ENCODE results near the gene PLA2G4C.

PLA2G4C gene

GRCh38 chr19:48033604-48034003 is 77.0 kb downstream of the PLA2G4C start:
- TF ChIP-seq EZH2phosphoT487 (conservative IDR thresholded peaks at IDR 0.05; ENCODE audit: low read length), result no peak
- no peak for TF ChIP-seq CTCF (IDR thresholded peaks at IDR 0.05; ENCODE audit: insufficient read depth, low read length, poor library complexity, severe bottlenecking)
- no peaks in the 10 kb centered on the region for H3K36me3 ChIP-seq (ENCODE audit: low read length)
- no peak overlapping the region for H3K27ac ChIP-seq (ENCODE audit: low read depth, low read length)
- H3K9me2 ChIP-seq (replicated peaks; ENCODE audit: insufficient read depth, low read length), result no peaks in the 10 kb centered on the region
- peaks cover 7% of the 10 kb centered on the region; the same call in 1 of the 2 replicates for H3K9me3 ChIP-seq (ENCODE audit: insufficient read depth, low read length)
- no peak overlapping the region for H3K9ac ChIP-seq (ENCODE audit: low read length)
- no peak overlapping the region for H3K4me3 ChIP-seq (ENCODE audit: insufficient read depth, low read length, poor library complexity, severe bottlenecking)
- no peaks in the 10 kb centered on the region for H3K27me3 ChIP-seq (ENCODE audit: low read length)
- no peaks in the 10 kb centered on the region for H4K20me1 ChIP-seq (ENCODE audit: low read depth, low read length)
- no peaks in the 10 kb centered on the region for H3K79me2 ChIP-seq (ENCODE audit: insufficient read depth, low read length)
- no peaks in the 10 kb centered on the region for H3F3A ChIP-seq (ENCODE audit: insufficient read depth)
- H2AFZ ChIP-seq (ENCODE audit: low read depth, low read length, severe bottlenecking), result no peak overlapping the region
- H3K4me2 ChIP-seq (ENCODE audit: low read depth, low read length, poor library complexity, severe bottlenecking), result no peak overlapping the region

- TF ChIP-seq CTCF (IDR thresholded peaks at IDR 0.05; ENCODE audit: insufficient read depth, low read length, poor library complexity, severe bottlenecking), result no peak
- no peak for TF ChIP-seq EZH2phosphoT487 (conservative IDR thresholded peaks at IDR 0.05; ENCODE audit: low read length)
- H3K36me3 ChIP-seq (ENCODE audit: low read length), result no peaks in the 10 kb centered on the region
- no peaks in the 10 kb centered on the region for H3F3A ChIP-seq (ENCODE audit: insufficient read depth)
- no peaks in the 10 kb centered on the region for H4K20me1 ChIP-seq (ENCODE audit: low read depth, low read length)
- H2AFZ ChIP-seq (ENCODE audit: low read depth, low read length, severe bottlenecking), result no peak overlapping the region
- no peaks in the 10 kb centered on the region for H3K27me3 ChIP-seq (ENCODE audit: low read length)
- H3K79me2 ChIP-seq (ENCODE audit: insufficient read depth, low read length), result no peaks in the 10 kb centered on the region
- no peak overlapping the region for H3K4me2 ChIP-seq (ENCODE audit: low read depth, low read length, poor library complexity, severe bottlenecking)
- no peaks in the 10 kb centered on the region for H3K9me2 ChIP-seq (replicated peaks; ENCODE audit: insufficient read depth, low read length)
- H3K4me3 ChIP-seq (ENCODE audit: insufficient read depth, low read length, poor library complexity, severe bottlenecking), result no peak overlapping the region
- no peak overlapping the region for H3K9ac ChIP-seq (ENCODE audit: low read length)
- H3K9me3 ChIP-seq (ENCODE audit: insufficient read depth, low read length), result no peaks in the 10 kb centered on the region
- no peak overlapping the region for H3K27ac ChIP-seq (ENCODE audit: low read depth, low read length)
These were observed 80.5 kb downstream of the PLA2G4C start for GRCh38 chr19:48030073-48030472.

- H3K9ac ChIP-seq (ENCODE audit: low read length), result no peak overlapping the region
- no peak overlapping the region for H3K27ac ChIP-seq (ENCODE audit: low read depth, low read length)
- H3K9me3 ChIP-seq (ENCODE audit: insufficient read depth, low read length), result no peaks in the 10 kb centered on the region
- H4K20me1 ChIP-seq (ENCODE audit: low read depth, low read length), result no peaks in the 10 kb centered on the region
- no peaks in the 10 kb centered on the region for H3K27me3 ChIP-seq (ENCODE audit: low read length)
- no peak for TF ChIP-seq CTCF (IDR thresholded peaks at IDR 0.05; ENCODE audit: insufficient read depth, low read length, poor library complexity, severe bottlenecking)
- no peak for TF ChIP-seq EZH2phosphoT487 (conservative IDR thresholded peaks at IDR 0.05; ENCODE audit: low read length)
- H2AFZ ChIP-seq (ENCODE audit: low read depth, low read length, severe bottlenecking), result no peak overlapping the region
- no peak overlapping the region for H3K4me3 ChIP-seq (ENCODE audit: insufficient read depth, low read length, poor library complexity, severe bottlenecking)
- H3K79me2 ChIP-seq (ENCODE audit: insufficient read depth, low read length), result no peaks in the 10 kb centered on the region
- H3K4me2 ChIP-seq (ENCODE audit: low read depth, low read length, poor library complexity, severe bottlenecking), result no peak overlapping the region
- H3K9me2 ChIP-seq (replicated peaks; ENCODE audit: insufficient read depth, low read length), result no peaks in the 10 kb centered on the region
- no peaks in the 10 kb centered on the region for H3K36me3 ChIP-seq (ENCODE audit: low read length)
- no peaks in the 10 kb centered on the region for H3F3A ChIP-seq (ENCODE audit: insufficient read depth)
These were observed 81.2 kb downstream of the PLA2G4C start for GRCh38 chr19:48029431-48029830.
